ENCODE results near the gene SPINK7.

SPINK7 gene

GRCh38 chr5:148343603-148344487, 31.6 kb downstream of the SPINK7 start:
- DNase-seq: no peak

- DNase-seq: no peak
Observed at GRCh38 chr5:148347706-148348105, 35.5 kb downstream of the SPINK7 start.

GRCh38 chr5:148352696-148353095, 40.5 kb downstream of the SPINK7 start:
- DNase-seq: no peak

GRCh38 chr5:148353634-148354033, 41.4 kb downstream of the SPINK7 start:
- DNase-seq: no peak

GRCh38 chr5:148364343-148364742, 52.1 kb downstream of the SPINK7 start:
- DNase-seq: no peak

Measured in stimulated activated CD8-positive, alpha-beta memory T cell treated with anti-CD3 and anti-CD28 coated beads, Interleukin-4, amount 100 ng/mL, for 48 hours (primary cell).